Aorta (tissue), 5 donors: ENCODE measurements around the gene PTPN6. TPM values are rescaled to one million over a fixed set of nuclear protein-coding genes. Genes with fewer than 3 reads are reported as not detected.

Experiments
- ATAC-seq: fragments of 200-7000 bp; cut with Tn5 transposase; one replicate; pipeline ENCODE4 v1.9.1; 2022; ENCODE audit warnings: moderate library complexity; ENCODE audit not compliant: low FRiP score
- DNase-seq, 2 donors: peaks; one replicate each; pipeline ENCODE4 v3.0.0-alpha.2; 2020
- H3K27ac ChIP-seq, 2 donors: one replicate each; pipeline ENCODE4 v1.5.1; 2013; ENCODE audit warnings: low read length in 2 of 2, mild to moderate bottlenecking in 2 of 2, moderate library complexity in 2 of 2, control low read depth in 1 of 2, inconsistent platforms in 1 of 2, low read depth in 1 of 2
- H3K27me3 ChIP-seq, 2 donors: one replicate each; pipeline ENCODE4 v1.6.1; 2013; ENCODE audit warnings: control low read depth in 1 of 2, low read length in 1 of 2, mild to moderate bottlenecking in 1 of 2, moderate library complexity in 1 of 2; ENCODE audit not compliant: insufficient read depth in 2 of 2, control insufficient read depth in 1 of 2
- H3K36me3 ChIP-seq, 2 donors: one replicate each; pipeline ENCODE4 v1.6.1; 2013; ENCODE audit warnings: control low read depth in 1 of 2, low read length in 1 of 2, mild to moderate bottlenecking in 1 of 2; ENCODE audit not compliant: insufficient read depth in 2 of 2, control insufficient read depth in 1 of 2
- H3K4me1 ChIP-seq, 2 donors: one replicate each; pipeline ENCODE4 v1.6.1; 2013; ENCODE audit warnings: low read length in 2 of 2, control low read depth in 1 of 2, mild to moderate bottlenecking in 1 of 2, moderate library complexity in 1 of 2; ENCODE audit not compliant: insufficient read depth in 2 of 2, control insufficient read depth in 1 of 2
- H3K4me3 ChIP-seq, 2 donors: one replicate each; pipeline ENCODE4 v1.5.1; 2013; ENCODE audit warnings: low read length in 2 of 2, control low read depth in 1 of 2, mild to moderate bottlenecking in 1 of 2
- H3K9me3 ChIP-seq: one replicate; pipeline ENCODE4 v1.6.1; 2013; ENCODE audit warnings: mild to moderate bottlenecking, low read length; ENCODE audit not compliant: control insufficient read depth
- WGBS, 2 donors: extraction: QIAGEN DNeasy Blood & Tissue Kit; methylation state at CpG; one replicate each; pipeline ENCODE4 v1.1.7; 2013; 5-methylcytosine and 5-hydroxymethylcytosine counted together
- intact Hi-C, 2 donors: fragments of 100-400 bp; cut with DNase I; formaldehyde crosslinking; loops; one replicate each; pipeline versions ENCODE4 v1.14.2 to v1.15.0; 2022
- polyA plus RNA-seq, 2 donors: library from polyadenylated mRNA; stranded (reverse); fragments of 200-250 nt; gene quantifications; one replicate each; pipeline ENCODE4 v1.2.3, GENCODE V29; 2013
- total RNA-seq, 2 donors: library from RNA; stranded (reverse); fragmentation: NEBNext Ultra II Directional; extraction: Animal tissue kit (Norgen Biotek cat#: 25700); gene quantifications; one replicate each; pipeline ENCODE4 v1.2.1, GENCODE V29; 2021
- donor health status: healthy with polysubstance abuse.
- donor health status: Bipolar disorder and iron deficiency.
- donor health status: DM: no; HTN: no; CAD: no.
- donor health status: DM: no; HTN: no; CAD: no.
- donor health status: DM: yes; HTN: yes; CAD: no.

PTPN6 gene
- total and polyA plus RNA-seq, 4 donors: 10.1 to 42.3 (median 27.7) TPM

DNA sequence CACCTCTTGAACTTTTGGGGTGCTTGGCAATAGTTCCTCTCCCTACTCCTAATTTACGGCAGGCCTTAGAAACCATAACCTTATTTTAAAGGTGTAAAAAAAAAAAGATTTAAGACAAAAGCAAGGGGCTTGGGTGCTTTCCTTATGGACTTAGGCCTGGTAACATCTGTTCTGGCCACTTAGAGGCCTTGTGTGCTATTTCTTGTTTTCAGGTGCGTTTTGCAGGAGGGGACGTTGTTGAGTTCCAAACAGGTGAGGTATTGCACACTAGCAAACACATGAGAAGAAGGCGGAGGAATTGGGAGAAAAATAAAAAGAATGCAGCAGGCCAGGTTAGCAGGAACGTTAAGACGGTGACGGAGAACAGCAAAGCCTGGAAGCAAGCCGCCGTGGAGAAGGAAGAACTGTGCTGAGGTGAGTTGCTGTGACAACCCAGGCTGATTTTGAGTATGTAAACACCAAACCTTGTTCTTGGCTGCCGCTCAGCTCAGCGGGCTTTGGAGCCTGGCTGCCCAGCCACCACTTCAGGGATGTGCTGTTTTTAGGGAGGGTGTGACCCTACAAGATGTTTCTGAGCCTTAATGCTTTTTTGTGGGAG lies 36.9 kb downstream of the PTPN6 start:
- no peaks in the 10 kb centered on the region for H3K9me3 ChIP-seq
- H3K4me1 ChIP-seq: no peaks in the 10 kb centered on the region
- DNase-seq (no peak), ATAC-seq (no peak)
- H3K27ac ChIP-seq: no peak overlapping the region
- H3K4me3 ChIP-seq: no peak overlapping the region
- peaks cover 2 to 4% of the 10 kb centered on the region in 2 donors for H3K36me3 ChIP-seq
- intact Hi-C loops: no loop called here
- H3K27me3 ChIP-seq: no peaks in the 10 kb centered on the region
- 86% methylated on average over 11 of the region's 11 CpGs for WGBS, 2 donors

DNA sequence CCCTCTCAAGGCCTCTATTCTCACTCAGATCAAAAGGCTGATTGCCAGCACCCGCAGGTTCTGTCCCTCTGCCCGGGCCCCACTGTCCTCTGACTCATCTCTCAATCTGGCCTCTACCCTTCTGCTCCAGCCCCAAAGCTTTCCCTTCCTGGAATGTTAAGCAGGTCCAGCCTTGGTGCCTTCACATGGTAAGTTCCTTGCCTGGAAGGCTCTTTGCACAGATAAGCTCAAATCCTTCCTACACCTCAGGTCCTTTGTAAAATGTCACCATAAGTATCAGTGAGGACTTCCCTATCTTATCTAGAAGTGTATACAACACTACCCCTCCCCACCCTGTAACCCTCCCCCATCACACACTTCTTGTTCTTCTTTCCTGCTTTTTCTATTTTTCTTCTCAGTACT lies 44.9 kb downstream of the PTPN6 start:
- intact Hi-C loops: no loop called here
- no peak for ATAC-seq

DNA sequence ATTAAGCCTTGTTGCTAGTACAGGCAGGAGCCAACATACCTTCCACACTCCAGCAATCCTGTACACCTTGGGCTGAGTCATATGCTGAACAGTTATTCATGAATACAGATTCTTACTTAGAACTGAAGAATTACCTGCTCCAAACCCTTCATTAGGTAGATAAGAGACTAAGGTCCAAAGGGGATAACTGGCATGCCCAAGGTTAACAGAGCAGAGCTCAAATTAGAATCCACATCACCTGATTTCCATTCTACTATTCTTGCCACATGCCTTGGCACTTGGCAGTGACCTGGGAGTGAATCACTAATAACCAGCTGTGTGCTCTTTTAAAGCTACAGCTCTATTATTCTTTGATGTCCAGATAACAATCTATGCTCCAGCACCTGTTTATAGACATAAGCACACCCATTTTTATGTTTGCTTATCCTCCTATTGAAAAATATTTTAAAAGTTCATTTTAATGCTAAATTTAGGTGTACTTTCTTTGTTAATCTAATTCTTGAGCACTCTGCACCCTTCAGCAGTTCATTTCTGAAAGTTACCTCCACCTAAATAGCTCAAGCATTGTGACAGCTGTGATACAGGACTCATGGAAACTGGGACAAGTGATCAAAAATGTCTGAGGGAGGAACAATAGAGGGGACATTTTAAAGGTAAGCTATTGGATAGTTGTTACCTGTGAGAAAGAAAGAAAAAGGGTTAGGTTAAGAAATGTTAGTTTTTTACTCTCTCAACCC lies 47.7 kb downstream of the PTPN6 start:
- Histone ChIP-seq H3K4me3 (no peak overlapping the region), H3K27ac (no peak overlapping the region), H3K27me3 (no peaks in the 10 kb centered on the region), H3K36me3 (peaks cover 3 to 5% of the 10 kb centered on the region in 2 donors), H3K4me1 (no peaks in the 10 kb centered on the region), H3K9me3 (no peaks in the 10 kb centered on the region)
- DNase-seq (no peak), ATAC-seq (no peak)
- intact Hi-C loops: no loop called here

More for the DNA sequence above, 44.9 kb downstream of the PTPN6 start:
- Histone ChIP-seq H3K27me3 (no peaks in the 10 kb centered on the region), H3K4me1 (no peaks in the 10 kb centered on the region), H3K9me3 (no peaks in the 10 kb centered on the region), H3K36me3 (peaks cover 3 to 5% of the 10 kb centered on the region in 2 donors), H3K4me3 (no peak overlapping the region), H3K27ac (no peak overlapping the region)
- no peak for DNase-seq
- 68 to 75% methylated on average over 2 of the region's 2 CpGs for WGBS, 2 donors

DNA sequence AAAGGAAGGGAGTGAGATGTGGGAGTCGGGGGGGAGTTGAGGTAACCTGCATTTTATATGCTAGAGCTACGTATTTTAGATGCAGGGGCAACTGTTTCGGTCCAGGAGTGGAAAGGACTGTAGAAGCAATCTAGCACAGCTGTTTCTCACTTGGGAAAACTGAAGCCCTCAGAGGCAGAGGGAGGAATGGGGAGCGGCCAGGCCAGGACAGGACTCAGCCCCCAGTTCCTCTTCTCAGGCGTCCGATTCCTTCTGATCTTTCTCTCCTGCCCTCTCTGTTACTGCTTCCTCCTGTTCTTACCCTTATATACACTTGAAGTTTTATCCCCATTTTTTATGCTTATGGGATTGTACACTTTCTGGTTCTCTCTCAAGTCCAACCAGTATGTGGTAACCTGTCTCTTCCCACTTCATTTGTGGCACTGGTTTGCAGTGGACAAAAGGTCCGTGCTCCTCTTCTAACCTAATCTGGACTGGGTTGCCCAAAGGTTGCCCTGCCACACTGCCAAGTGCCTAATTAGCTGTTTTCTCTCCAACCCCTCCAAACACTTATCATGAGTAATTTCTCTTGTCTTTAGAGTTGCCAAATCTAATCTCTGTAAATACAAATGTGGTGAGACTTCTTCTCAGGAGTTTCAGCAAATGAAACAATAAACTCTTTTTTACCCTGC lies 50.9 kb downstream of the PTPN6 start:
- no peaks in the 10 kb centered on the region for H3K9me3 ChIP-seq
- no peaks in the 10 kb centered on the region for H3K4me1 ChIP-seq
- ATAC-seq (no peak), DNase-seq (no peak)
- intact Hi-C loops: no loop called here
- no peak overlapping the region for H3K4me3 ChIP-seq
- no peaks in the 10 kb centered on the region for H3K27me3 ChIP-seq
- WGBS, 2 donors: 89 to 90% methylated on average over 7 of the region's 7 CpGs
- H3K36me3 ChIP-seq: peaks cover 3% of the 10 kb centered on the region in 2 donors
- no peak overlapping the region for H3K27ac ChIP-seq

DNA sequence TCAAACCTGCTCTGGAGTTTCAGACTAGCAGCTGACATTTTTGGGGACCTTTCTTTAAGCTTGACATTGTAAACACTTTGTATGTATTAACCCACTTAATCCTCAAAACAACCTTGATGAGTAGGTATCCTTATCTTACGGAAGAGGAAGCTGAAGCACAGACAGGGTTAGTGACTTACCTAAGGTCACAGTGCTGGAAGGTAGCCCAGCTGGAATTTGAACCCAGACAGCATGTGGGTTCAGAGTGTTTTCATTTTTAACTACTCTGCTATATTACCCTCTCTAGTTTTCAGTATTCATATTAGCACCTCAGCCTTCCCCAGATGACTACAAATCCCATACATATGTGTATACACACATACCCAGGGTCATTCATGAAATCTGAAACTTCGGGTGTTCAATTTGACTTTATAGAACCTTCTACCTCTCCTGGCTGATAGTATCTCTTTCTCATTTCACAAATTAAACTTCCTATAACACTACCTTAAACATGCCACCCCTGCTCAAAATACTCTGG lies 53.2 kb downstream of the PTPN6 start:
- no peak overlapping the region for H3K4me3 ChIP-seq
- intact Hi-C loops: no loop called here
- H3K4me1 ChIP-seq: no peaks in the 10 kb centered on the region
- no peaks in the 10 kb centered on the region for H3K27me3 ChIP-seq
- no peaks in the 10 kb centered on the region for H3K9me3 ChIP-seq
- DNase-seq (no peak), ATAC-seq (no peak)
- H3K36me3 ChIP-seq: no peaks in the 10 kb centered on the region
- no peak overlapping the region for H3K27ac ChIP-seq
- WGBS, 2 donors: 91 to 92% methylated on average over 2 of the region's 2 CpGs

DNA sequence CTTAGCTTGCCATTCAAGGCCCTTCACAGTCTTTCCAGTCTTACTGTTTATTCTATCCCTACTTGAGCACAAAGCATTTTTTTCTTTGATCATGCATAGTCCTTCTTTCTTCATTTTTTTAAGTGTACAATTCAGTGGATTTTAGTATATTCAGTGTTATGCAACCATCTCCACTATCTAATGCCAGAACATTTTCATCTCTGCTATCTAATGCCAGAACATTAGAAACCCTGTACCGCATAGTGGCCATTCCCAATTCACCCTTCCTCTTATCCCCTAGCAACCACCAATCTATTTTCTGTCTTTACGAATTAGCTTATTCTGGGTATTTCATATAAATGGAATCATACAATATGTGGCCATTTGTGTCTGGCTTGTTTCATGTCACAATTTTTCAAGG lies 53.7 kb downstream of the PTPN6 start:
- 90 to 93% methylated on average over 2 of the region's 2 CpGs for WGBS, 2 donors
- H3K36me3 ChIP-seq: no peaks in the 10 kb centered on the region
- no peaks in the 10 kb centered on the region for H3K9me3 ChIP-seq
- H3K27ac ChIP-seq: no peak overlapping the region
- DNase-seq: no peak
- no peaks in the 10 kb centered on the region for H3K4me1 ChIP-seq
- no peak overlapping the region for H3K4me3 ChIP-seq
- intact Hi-C loops: no loop called here
- no peak for ATAC-seq
- no peaks in the 10 kb centered on the region for H3K27me3 ChIP-seq

DNA sequence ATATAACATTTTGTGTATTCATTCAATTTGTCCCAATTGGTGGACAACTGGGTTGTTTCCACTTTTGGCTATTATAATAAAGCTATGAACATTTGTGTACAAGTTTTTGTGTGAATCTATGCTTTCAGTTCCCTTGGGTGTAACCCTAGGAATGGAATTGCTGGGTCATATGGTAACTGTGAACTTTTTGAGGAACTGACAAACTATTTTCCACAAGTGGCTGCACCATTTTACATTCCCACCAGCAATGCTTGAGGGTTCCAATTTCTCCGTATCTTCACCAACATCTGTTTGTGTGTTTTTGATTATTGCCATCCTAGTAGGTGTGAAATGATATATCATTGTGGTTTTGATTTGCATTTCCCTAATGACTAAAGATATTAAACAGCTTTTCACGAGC lies 54.2 kb downstream of the PTPN6 start:
- no peaks in the 10 kb centered on the region for H3K9me3 ChIP-seq
- H3K27me3 ChIP-seq: no peaks in the 10 kb centered on the region
- H3K36me3 ChIP-seq: peaks cover 0 to 1% of the 10 kb centered on the region in 2 donors
- intact Hi-C loops: no loop called here
- WGBS, 2 donors: 86 to 88% methylated on average over 2 of the region's 2 CpGs
- H3K4me3 ChIP-seq: no peak overlapping the region
- no peak for DNase-seq
- H3K27ac ChIP-seq: no peak overlapping the region
- no peaks in the 10 kb centered on the region for H3K4me1 ChIP-seq
- no peak for ATAC-seq

DNA sequence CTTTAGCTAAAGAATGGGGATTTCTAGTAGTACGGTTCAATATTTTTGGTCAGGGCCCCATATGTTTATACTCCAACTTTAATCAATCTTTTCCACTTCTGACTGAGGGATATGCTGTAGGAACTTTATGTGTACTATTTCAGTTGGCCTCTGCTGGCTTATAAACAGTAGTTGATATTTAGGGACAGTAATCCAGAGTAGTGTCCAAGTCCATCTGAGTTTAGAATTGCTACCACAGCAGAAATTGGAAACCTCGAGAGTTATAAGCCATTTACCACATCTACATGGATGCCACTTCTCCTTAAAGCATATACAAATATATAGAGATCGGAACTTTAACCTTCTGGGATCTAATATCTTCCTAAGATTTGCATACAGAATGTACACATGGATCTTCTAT lies 55.5 kb downstream of the PTPN6 start:
- Histone ChIP-seq H3K9me3 (no peaks in the 10 kb centered on the region), H3K27ac (no peak overlapping the region), H3K27me3 (no peaks in the 10 kb centered on the region), H3K36me3 (peaks cover 0 to 2% of the 10 kb centered on the region in 2 donors), H3K4me3 (no peak overlapping the region), H3K4me1 (no peaks in the 10 kb centered on the region)
- ATAC-seq (no peak), DNase-seq (no peak)
- intact Hi-C loops: no loop called here
- 93% methylated on average over 3 of the region's 3 CpGs for WGBS, 2 donors
